Measurements from ENCODE around the gene NOTCH1.

Gene NOTCH1

DNA sequence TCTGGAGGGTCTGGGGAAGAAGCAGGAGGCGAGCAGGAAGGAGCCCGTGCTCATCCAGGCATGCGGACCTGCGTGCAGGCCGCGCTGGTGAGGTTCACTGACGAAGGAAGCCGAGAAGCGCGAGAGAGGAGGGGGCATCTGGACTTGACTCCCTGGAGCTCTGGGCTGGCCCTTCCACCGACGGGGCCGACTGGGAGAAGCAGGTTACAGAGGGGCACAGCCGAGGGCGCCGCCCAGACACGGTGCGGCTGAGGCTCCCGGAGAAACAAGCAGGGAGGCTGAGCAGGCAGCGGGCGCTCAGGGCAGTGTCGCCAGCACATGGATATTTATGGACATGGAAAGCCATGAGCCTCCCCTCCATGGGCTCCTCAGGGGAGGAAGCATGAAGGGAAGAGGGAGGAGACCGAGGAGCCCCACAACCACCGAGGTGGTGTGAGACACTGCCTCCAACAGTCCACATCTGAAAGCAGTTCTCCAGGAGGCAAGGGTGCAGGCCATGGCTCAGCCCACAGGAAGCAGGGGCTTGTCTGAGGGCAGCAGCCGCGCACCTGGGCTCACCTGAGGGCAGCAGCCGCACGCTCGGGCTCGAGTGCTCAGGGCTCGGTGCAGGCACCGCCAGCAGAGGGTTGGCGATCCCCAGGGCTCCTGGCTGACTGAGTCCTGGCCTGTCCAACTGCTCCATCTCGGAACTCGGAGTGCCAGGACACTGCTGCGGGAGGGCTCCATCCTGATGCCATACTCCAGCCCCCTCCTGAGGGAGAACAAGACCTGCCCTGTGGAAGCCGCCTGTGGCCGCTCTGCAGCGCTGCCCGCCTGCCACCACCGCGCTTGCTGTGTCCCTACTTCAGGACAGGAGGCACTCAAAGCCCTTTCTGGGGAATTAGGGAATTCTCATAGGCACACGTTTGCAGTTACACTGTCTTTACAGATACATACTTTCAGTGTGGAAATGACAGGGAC, 90.5 kb downstream of the NOTCH1 start:
- Histone ChIP-seq H3K9me3 (ENCODE audit: low read depth, low read length) (no peaks in the 10 kb centered on the region), H3K9ac (ENCODE audit: insufficient read length) (no peak overlapping the region), H3K4me3 (no peak overlapping the region), H3K27ac (no peak overlapping the region), H3K36me3 (ENCODE audit: insufficient read depth, low read length) (peaks cover 81% of the 10 kb centered on the region)
- TF ChIP-seq EZH2 (IDR thresholded peaks at IDR 0.05) (no peak), FOXP2 (optimal IDR thresholded peaks at IDR 0.05; ENCODE audit: control extremely low read depth, extremely low read length, insufficient read depth) (no peak), POLR2AphosphoS5 (IDR thresholded peaks at IDR 0.05; ENCODE audit: borderline replicate concordance, low read depth, low read length) (no peak)
- no peak for DNase-seq (ENCODE audit: low read depth, low spot score)

DNA sequence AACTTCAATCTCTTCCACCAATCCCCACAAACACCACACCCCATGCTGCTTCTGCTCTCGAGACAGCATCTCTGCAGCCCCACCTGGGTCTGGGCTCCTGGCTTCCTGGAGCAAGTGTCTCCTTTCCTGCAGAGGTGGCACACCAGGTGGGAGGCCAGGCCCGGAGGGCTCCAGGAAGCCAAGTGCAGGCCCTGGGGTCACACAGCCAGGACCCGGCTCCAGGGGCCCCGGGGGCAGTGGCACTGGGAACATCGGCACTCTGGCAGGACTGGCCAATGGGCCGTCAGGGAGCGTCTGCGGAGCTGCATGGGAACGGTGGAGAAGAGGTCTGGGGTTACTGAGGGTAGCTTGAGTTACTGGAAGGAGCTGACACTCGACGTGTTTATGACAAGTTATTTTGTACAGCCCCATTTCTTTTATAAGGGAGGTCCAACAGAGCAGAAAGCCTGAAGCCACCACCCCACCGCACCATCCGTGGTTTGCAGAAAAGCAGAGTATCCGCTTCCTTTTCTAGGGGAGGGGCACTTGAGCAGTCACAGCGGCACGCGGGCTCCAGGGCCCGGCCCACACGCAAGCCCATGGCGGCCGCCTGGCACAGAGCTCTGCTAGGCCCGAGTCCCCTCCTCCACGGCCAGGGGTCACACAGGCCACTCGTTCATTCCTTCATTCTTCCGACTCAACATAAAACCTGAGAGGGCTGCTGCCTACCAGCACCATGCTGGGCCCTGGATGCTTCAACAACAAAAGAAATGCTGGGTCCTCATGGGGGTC, 91.6 kb downstream of the NOTCH1 start:
- Histone ChIP-seq H3K36me3 (ENCODE audit: insufficient read depth, low read length) (peaks cover 82% of the 10 kb centered on the region), H3K27ac (no peak overlapping the region), H3K9ac (ENCODE audit: insufficient read length) (no peak overlapping the region), H3K9me3 (ENCODE audit: low read depth, low read length) (no peaks in the 10 kb centered on the region), H3K4me3 (no peak overlapping the region)
- TF ChIP-seq FOXP2 (optimal IDR thresholded peaks at IDR 0.05; ENCODE audit: control extremely low read depth, extremely low read length, insufficient read depth) = no peak
- no peak for TF ChIP-seq EZH2 (IDR thresholded peaks at IDR 0.05)
- TF ChIP-seq POLR2AphosphoS5 (IDR thresholded peaks at IDR 0.05; ENCODE audit: borderline replicate concordance, low read depth, low read length) = no peak
- DNase-seq (ENCODE audit: low read depth, low spot score) = no peak

DNA sequence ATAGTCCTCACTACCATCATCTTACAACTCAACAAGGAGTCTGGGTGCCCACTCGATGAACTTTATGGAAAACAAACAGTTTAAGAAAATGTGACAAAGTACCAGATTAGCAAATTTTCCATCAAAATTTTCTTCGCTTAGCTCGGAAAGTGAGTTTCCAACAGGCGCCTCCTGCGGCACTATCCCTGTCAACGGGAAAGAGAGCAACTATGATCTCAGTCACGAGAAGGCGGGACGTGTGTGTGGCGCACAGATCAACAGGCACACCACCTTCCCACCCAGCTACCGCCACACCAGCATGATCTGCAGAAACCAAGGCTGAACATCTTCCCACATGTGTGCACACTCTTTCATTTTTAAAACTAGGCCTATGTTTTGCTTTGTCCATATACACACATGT, 92.5 kb downstream of the NOTCH1 start:
- H3K27ac ChIP-seq = no peak overlapping the region
- no peak for DNase-seq (ENCODE audit: low read depth, low spot score)
- H3K9ac ChIP-seq (ENCODE audit: insufficient read length) = no peak overlapping the region
- H3K4me3 ChIP-seq = no peak overlapping the region
- no peaks in the 10 kb centered on the region for H3K9me3 ChIP-seq (ENCODE audit: low read depth, low read length)
- no peak for TF ChIP-seq POLR2AphosphoS5 (IDR thresholded peaks at IDR 0.05; ENCODE audit: borderline replicate concordance, low read depth, low read length)
- TF ChIP-seq FOXP2 (optimal IDR thresholded peaks at IDR 0.05; ENCODE audit: control extremely low read depth, extremely low read length, insufficient read depth) = no peak
- TF ChIP-seq EZH2 (IDR thresholded peaks at IDR 0.05) = no peak
- H3K36me3 ChIP-seq (ENCODE audit: insufficient read depth, low read length) = peaks cover 81% of the 10 kb centered on the region

DNA sequence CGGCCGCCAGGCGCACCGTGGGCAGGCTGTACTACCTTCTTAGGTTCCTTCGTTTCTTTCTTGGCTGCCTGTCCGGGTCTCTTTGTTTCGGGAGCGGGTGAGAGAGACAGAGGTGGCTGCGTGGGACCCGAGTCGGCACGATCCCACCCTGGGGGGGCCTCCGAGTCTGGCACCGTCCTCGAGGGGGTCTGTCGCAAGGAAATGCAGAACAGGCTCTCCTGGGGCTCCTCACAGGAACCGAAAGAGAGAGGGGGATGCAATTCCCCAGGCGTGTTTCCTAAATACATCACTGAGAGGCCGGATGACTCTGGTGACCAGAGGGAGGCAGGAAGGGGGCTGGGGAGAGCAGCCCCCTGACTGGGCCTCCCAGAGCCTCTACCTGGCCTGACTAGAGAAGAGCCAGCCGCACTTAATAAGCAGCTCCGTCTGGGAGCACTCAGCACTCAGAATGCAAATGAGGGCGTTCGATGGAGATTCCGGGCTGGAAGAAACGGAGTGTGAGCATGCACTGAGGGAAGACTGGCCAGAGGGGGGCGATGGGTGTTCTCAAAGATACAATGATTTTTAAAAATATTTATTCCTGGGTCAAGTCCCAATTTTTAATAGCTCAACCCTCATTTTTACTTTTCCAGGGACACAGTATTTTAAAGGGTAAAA, 94.5 kb downstream of the NOTCH1 start:
- Histone ChIP-seq H3K4me3 (no peak overlapping the region), H3K27ac (no peak overlapping the region), H3K36me3 (ENCODE audit: insufficient read depth, low read length) (peaks cover 83% of the 10 kb centered on the region), H3K9ac (ENCODE audit: insufficient read length) (no peak overlapping the region), H3K9me3 (ENCODE audit: low read depth, low read length) (no peaks in the 10 kb centered on the region)
- no peak for DNase-seq (ENCODE audit: low read depth, low spot score)
- TF ChIP-seq EZH2 (IDR thresholded peaks at IDR 0.05) (no peak), FOXP2 (optimal IDR thresholded peaks at IDR 0.05; ENCODE audit: control extremely low read depth, extremely low read length, insufficient read depth) (no peak), POLR2AphosphoS5 (IDR thresholded peaks at IDR 0.05; ENCODE audit: borderline replicate concordance, low read depth, low read length) (no peak)

DNA sequence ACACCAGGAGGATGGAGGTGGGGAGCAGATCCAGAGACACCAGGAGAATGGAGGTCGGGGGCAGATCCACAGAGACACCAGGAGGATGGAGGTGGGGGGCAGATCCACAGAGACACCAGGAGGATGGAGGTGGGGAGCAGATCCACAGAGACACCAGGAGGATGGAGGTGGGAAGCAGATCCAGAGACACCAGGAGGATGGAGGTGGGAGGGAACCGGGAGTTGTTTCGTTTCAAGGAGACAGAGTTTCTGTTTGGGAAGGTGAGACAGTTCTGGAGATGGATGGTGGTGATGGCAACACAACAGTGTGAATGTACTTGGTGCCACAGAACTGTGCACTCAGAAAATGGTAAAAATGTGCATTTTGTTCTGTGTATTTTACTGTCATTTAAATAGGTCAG, 97.2 kb downstream of the NOTCH1 start:
- Histone ChIP-seq H3K36me3 (ENCODE audit: insufficient read depth, low read length) (peaks cover 67% of the 10 kb centered on the region), H3K27ac (no peak overlapping the region), H3K9ac (ENCODE audit: insufficient read length) (no peak overlapping the region), H3K4me3 (no peak overlapping the region), H3K9me3 (ENCODE audit: low read depth, low read length) (no peaks in the 10 kb centered on the region)
- no peak for TF ChIP-seq EZH2 (IDR thresholded peaks at IDR 0.05)
- TF ChIP-seq FOXP2 (optimal IDR thresholded peaks at IDR 0.05; ENCODE audit: control extremely low read depth, extremely low read length, insufficient read depth) = no peak
- TF ChIP-seq POLR2AphosphoS5 (IDR thresholded peaks at IDR 0.05; ENCODE audit: borderline replicate concordance, low read depth, low read length) = no peak
- DNase-seq (ENCODE audit: low read depth, low spot score) = no peak

DNA sequence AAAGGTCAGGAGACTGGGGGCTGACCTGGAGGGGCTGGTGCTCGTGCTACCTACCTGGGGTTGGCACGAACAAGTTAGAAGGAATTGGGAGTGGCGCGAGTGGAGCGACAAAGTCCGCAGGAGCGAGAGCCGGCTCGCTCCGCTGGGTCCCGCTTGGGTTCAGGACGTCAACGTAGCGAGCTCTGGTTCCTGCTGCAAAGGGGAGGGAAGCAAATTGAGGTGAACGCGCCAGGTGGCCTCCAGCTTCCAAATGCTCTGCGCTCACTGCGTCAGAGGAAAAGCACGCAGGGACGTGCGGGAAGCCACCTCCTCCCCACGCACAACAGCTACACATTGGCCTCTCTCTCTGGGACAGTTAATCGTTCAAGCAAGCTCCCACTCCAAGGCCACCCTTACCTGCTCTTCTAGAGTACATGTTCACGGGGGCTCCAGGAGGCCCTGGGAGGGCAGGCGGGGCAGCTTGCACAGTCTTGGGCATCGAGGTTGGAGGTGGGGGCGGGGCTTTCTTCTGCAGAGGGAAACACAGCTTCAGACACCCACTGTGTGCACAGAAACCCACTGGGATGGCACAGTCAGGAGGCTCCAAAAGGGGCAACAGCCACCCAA, 98.6 kb downstream of the NOTCH1 start:
- Histone ChIP-seq H3K9me3 (ENCODE audit: low read depth, low read length) (no peaks in the 10 kb centered on the region), H3K4me3 (no peak overlapping the region), H3K27ac (no peak overlapping the region), H3K9ac (ENCODE audit: insufficient read length) (no peak overlapping the region), H3K36me3 (ENCODE audit: insufficient read depth, low read length) (peaks cover 71% of the 10 kb centered on the region)
- no peak for DNase-seq (ENCODE audit: low read depth, low spot score)
- TF ChIP-seq EZH2 (IDR thresholded peaks at IDR 0.05) (no peak), FOXP2 (optimal IDR thresholded peaks at IDR 0.05; ENCODE audit: control extremely low read depth, extremely low read length, insufficient read depth) (no peak), POLR2AphosphoS5 (IDR thresholded peaks at IDR 0.05; ENCODE audit: borderline replicate concordance, low read depth, low read length) (no peak)

DNA sequence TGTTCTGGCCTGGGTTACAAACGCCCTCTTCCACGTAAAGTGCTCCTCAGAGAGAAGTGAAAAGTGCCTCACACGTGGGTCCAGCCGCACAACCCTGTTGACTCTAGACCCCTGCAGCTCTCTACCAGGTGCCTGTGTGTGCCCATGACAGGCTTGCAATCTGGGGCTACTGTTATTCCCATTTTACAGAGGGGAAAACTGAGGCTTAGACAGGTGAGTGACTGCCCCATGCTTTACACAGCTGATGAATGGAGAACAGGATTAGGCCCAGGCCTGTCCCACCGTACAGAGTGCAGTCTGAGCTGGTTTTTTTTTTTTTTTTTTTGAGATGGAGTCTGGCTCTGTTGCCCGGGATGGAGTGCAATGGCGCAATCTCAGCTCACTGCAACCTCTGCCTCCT, 100.0 kb downstream of the NOTCH1 start:
- DNase-seq (ENCODE audit: low read depth, low spot score) = no peak
- Histone ChIP-seq H3K4me3 (no peak overlapping the region), H3K9ac (ENCODE audit: insufficient read length) (no peak overlapping the region), H3K27ac (no peak overlapping the region), H3K36me3 (ENCODE audit: insufficient read depth, low read length) (peaks cover 60% of the 10 kb centered on the region), H3K9me3 (ENCODE audit: low read depth, low read length) (no peaks in the 10 kb centered on the region)
- no peak for TF ChIP-seq FOXP2 (optimal IDR thresholded peaks at IDR 0.05; ENCODE audit: control extremely low read depth, extremely low read length, insufficient read depth)
- TF ChIP-seq POLR2AphosphoS5 (IDR thresholded peaks at IDR 0.05; ENCODE audit: borderline replicate concordance, low read depth, low read length) = no peak
- TF ChIP-seq EZH2 (IDR thresholded peaks at IDR 0.05) = no peak

Data from SK-N-MC (cell line).